HG03060 (cell line): ENCODE data around the gene MYL2.

Experiments used
- ATAC-seq: cut with Tn5 transposase; IDR thresholded peaks from one replicate; pipeline ENCODE4 v1.9.1; 2021; ENCODE audit warnings: low read depth, moderate number of reproducible peaks; ENCODE audit not compliant: unreplicated experiment

The MYL2 gene

GRCh38 chr12:110930348-110931314, 10.3 kb upstream of the MYL2 start:
- ATAC-seq: no peak

DNA sequence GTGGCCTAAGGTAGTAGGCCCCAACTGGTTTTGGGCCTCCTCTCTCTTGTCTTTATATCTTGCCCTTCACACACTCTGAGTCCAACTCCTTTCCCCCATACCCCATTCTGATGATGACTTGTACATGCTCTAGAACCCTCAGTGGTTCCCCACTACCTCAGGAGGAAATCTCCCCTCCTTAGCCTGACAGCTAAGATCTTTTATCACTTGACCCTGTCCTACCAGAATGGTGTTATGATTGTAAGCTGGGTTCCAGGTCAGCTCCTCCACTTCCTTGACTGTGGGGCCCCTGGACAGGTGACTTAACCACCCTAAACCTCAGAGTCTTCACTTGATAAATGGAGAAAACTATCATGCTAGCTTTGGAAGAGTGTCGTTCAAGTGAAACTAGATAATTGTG, 9.4 kb upstream of the MYL2 start:
- ATAC-seq: no peak

GRCh38 chr12:110928700-110929099, 8.3 kb upstream of the MYL2 start:
- ATAC-seq: no peak

DNA sequence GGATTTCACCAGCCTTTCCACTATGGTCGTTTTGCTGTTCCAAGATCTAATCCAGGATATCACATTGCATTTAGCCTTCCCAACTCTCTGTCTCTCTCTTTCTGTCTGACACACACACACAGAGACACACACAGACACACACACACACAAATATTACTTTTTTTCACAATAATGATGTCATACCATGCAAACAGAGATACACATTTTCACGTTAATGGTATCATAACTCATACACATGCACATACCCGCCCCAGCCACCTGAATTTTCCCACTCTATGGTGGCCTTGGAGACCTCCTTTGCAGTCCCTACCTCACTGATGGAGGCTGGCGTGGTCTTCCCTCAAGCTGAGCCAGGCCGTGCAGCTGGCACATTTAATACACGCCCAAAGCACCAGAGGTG, 7.2 kb upstream of the MYL2 start:
- ATAC-seq: no peak

DNA sequence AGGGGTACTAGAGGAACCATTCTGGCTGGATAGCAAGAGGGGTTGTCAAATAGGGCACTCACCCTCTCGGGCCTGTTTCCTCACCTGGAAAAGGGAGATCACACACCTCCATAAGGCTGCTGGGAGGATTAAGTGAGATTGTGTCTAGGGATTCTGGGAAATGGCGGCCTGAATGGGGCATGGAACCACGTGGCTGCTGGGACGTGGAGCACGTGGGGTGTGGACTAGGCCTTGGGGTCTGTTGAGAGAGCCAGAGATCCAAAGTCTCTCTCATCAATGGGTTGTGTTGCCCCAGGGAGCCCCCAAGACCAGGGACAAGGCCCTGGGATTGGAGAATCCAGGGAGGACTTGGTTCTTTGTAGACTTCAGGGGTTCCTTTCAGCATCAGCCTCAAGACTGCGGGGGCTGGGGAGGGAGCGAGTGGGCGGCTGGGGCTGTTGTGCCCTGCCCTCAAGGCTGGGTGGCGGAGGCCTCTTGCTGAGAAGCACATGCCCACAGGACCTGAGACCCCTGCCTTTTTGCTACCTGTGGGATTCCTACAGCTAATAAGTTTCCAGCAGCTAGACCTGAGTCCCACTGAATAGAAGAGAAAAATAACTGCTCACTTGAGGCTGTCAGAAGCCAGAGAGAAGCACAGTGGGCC, 3.4 kb upstream of the MYL2 start:
- no peak for ATAC-seq

DNA sequence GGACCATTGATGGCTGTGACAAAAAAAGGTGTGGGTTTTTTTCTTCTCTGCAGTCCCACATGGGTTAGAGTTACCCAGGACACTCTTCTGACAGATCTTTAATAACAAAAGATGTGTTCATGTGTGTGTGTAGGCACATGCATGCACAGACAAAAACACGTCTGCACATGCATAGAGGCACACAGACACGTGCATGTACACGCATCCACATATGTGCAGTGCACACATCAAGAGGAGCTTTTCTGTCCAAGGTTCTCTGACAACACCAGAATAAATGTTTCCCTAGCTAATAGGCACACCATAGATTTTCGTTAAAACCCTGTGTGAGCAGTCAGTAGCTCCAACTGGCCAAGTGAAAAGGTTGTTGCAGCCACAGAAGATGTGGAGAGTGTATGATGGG, 2.8 kb upstream of the MYL2 start:
- ATAC-seq: no peak

DNA sequence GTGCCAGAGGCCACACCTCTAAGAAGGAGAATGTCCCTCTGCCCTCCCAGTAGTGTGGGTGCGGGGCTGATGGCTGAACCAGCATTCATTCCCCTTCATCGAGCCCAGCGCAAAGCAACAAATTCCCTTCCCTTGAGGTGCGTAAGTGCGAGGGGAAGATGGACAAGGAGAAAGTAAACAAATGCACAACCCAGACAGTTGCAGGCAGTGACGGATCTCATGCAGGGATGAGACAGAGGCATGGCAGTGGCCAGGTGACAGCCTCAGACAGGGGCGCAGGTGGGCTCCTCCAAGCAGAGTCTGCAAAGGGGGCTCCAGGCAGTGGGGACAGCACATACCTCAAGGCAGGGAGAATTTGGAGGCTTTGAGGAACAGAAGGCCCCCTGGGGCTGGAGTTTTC, 2.3 kb upstream of the MYL2 start:
- ATAC-seq: no peak

- no peak for ATAC-seq
These were observed 883 bp upstream of the MYL2 start for GRCh38 chr12:110921262-110921661.

DNA sequence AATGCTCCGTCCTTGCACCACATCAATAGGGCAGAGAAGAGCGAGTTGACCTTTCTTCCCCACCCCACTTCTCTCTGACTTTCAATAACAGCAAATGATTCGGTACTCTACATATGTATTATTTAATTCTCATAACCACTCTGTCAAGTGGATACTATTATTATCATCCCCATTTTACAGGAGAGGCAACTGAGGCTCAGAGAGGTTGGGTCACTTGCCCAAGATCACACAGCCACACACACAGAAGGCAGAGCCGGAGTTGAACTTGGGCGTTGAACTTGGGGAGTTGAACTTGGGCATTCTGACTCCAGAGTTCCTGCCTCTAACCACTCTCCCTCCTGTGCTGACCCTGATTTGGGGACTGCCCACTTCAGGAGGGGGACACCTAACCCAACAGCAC, 659 bp downstream of the MYL2 start:
- ATAC-seq: no peak

DNA sequence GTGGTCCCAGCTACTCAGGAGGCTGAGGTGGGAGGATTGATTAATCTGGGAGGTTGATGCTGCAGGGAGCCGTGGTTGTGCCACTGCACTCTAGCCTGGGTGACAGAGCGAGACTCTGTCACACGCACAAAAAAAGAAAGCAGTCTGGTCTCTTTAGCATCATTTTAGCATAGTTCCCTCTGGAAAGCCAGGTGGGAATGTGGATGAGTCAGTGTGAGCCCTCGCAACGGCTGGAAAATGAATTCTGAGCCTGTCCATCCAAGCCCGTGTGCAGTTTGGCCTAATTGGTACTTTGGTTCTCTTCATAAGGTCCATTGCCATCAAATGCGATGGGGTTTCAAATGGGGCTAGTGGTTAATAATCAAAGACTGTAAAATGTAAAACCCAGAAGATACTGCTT, 2.4 kb downstream of the MYL2 start:
- ATAC-seq: no peak

GRCh38 chr12:110917467-110917866, 2.9 kb downstream of the MYL2 start:
- ATAC-seq: no peak

- no peak for ATAC-seq
These were observed 4.0 kb downstream of the MYL2 start for GRCh38 chr12:110916295-110916875.

DNA sequence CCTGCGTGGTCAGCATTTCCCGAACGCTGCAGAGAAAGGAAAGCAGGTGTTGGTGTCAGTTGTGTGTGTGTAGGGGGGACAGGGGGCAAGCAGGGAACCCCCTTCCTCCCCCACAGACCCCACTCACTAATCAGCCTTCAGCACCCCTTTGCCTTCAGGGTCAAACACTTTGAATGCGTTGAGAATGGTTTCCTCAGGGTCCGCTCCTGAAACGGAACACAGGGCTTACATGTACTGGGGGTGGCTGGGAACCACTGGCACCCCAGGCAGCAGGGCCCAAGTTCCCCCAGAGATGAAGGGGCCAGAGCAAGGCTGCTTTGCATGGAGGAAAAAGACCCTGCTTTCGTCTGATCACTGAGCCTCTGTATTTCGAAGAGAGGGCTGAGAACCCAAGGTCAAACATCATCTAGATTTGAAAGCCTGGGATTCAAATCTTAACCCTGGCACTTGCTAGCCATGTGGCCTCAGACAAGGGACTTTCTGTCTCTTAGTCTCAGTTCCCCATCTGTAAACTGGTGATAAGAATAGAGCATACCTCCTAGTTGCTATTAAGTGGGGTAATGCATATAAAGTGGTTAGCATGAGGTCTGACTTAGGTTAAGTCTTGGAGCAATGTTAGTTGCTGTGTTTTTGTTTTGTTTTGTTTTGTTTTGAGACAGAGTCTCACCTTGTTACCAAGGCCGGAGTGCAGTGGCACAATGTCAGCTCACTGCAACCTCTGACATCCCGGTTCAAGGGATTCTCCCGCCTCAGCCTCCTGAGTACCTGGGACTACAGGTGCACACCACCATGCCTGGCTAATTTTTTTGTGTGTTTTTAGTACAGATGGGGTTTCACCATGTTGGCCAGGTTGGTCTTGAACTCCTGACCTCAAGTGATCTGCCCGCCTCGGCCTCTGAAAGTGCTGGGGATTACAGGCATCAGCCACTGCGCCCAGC, 7.0 kb downstream of the MYL2 start:
- ATAC-seq: peak; percentile 99

GRCh38 chr12:110912263-110912662, 8.1 kb downstream of the MYL2 start:
- ATAC-seq: no peak

GRCh38 chr12:110908377-110909152, 11.8 kb downstream of the MYL2 start:
- ATAC-seq: no peak

GRCh38 chr12:110907583-110907982, 12.8 kb downstream of the MYL2 start:
- ATAC-seq: no peak

DNA sequence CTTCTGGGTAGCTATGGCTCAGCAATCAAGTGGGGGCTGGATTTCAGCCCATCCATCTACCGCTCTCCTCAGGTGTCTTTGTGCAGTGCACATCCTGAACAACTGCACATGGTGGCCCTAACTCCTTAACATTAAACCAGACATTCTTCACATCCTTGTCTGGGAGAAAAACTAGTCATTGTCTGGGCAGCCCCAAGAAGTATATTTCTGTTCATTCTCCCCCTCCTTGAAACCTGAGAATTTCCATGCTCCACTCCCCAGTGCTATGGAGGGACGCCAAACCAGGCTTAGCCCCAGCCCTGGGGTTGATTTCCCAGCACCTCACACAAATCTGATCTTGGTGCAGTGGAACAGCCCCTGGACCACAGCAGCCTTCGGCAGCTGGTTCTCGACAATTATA, 13.4 kb downstream of the MYL2 start:
- no peak for ATAC-seq

DNA sequence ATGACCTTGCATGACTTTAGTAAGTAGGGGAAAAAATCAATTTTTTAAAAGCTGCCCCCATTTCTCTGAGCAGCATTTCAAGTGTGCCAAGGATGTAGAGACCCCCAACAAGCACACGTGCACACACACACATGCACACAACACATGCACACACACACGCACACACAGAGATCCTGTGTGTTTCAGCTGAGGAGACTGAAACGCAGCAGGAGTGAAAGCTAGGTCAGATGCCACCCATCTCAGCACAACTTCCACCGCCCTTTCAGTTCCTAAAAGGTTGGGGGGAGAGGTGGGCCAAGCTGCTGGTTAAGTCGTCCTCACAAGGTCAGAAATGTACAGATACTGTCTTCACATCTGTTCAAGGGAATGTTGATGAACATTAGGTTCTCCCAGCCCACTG, 13.9 kb downstream of the MYL2 start:
- no peak for ATAC-seq

GRCh38 chr12:110906083-110906482, 14.3 kb downstream of the MYL2 start:
- no peak for ATAC-seq

DNA sequence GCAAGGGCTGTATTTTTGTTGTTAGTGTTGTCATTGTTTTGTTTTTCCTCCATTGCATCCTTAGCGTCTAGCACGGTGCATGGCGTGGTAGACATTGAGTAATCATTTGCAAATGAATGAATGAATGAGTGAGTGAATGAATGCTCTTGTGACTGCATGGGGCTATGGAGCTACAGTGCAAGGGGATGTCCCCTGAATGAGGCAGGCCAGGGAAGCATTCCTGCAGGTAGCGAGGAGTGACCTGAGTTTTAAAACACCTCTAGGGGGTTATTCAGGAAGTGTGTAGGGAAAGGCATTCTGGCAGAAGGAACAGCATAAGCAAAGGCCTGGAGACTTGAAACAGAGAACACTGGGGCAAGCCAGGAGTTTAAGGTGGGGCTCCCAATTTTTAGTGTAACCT, 16.9 kb downstream of the MYL2 start:
- no peak for ATAC-seq
